Activated T-helper 1 cell treated with anti-CD3 and anti-CD28 coated beads, Interleukin-12 subunit alpha, Interleukin-12 subunit beta, Interleukin-2, Interleukin-4 antibody, amounts not matched to agents 30 ng/mL and 10 ng/mL and 1 ng/mL, durations not matched to agents 14 hours and 24 hours and 36 hours (primary cell): Measurements from ENCODE around the gene GTF2A1L. TPM values are rescaled to one million over a fixed set of nuclear protein-coding genes. Genes with fewer than 3 reads are reported as not detected.
"Not testable (repeated sequence)": the region's sequence is repeated elsewhere in the genome, so short reads cannot be mapped to it uniquely, and the experiment has no call there.

ENCODE experiments used
- DNase-seq: peaks from one replicate; pipeline ENCODE4 v3.0.0; 2021; ENCODE audit warnings: low spot score
- H3K27ac Mint-ChIP-seq: one replicate; pipeline ENCODE4 v1.8.0; 2021; ENCODE audit warnings: mild to moderate bottlenecking, mixed read lengths
- H3K27me3 Mint-ChIP-seq: one replicate; pipeline ENCODE4 v1.8.0; 2022; ENCODE audit warnings: mild to moderate bottlenecking, moderate library complexity, mixed read lengths; ENCODE audit not compliant: insufficient read depth
- H3K36me3 Mint-ChIP-seq: one replicate; pipeline ENCODE4 v1.8.0; 2021; ENCODE audit warnings: low read depth, mixed read lengths
- H3K4me1 Mint-ChIP-seq: one replicate; pipeline ENCODE4 v1.8.0; 2021; ENCODE audit warnings: low read depth, mixed read lengths
- H3K4me3 Mint-ChIP-seq: one replicate; pipeline ENCODE4 v1.8.0; 2021; ENCODE audit warnings: mild to moderate bottlenecking, moderate library complexity, mixed read lengths
- H3K9me3 Mint-ChIP-seq: one replicate; pipeline ENCODE4 v1.8.0; 2021; ENCODE audit warnings: mixed read lengths
- intact Hi-C: fragments of 100-400 bp; cut with micrococcal nuclease; formaldehyde crosslinking; loops from one replicate; pipeline ENCODE4 v1.15.1; 2024
- total RNA-seq: library from RNA; stranded (reverse); gene quantifications from 2 replicates; pipeline ENCODE4 v1.2.3, GENCODE V29; 2022

The GTF2A1L gene
- total RNA-seq, 1 donor from 2014 or later = not detected

DNA sequence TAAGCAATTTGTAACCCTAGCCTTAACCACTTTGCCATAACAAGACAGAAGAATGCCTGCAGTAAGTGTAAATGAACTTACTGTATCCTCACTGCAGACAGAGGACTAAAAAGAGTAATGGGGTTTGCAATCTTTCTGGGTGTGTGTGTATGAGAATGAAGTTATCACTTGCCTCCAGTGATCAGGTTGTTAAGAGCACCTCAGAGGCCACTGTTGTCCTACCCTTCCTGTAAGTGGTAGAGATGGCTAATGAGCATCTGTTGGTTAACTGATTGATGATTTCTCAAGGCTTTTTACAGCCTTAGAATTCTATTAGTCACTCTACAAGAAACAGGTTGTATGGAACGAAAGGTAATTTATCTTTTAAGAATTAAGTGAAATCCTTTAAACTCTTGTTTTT is 27.6 kb upstream of the GTF2A1L start:
- intact Hi-C loops = no loop called here
- no peaks in the 10 kb centered on the region for H3K9me3 Mint-ChIP-seq
- H3K4me3 Mint-ChIP-seq = no peak overlapping the region
- H3K36me3 Mint-ChIP-seq = no peaks in the 10 kb centered on the region
- H3K4me1 Mint-ChIP-seq = peaks cover 15% of the 10 kb centered on the region
- no peak for DNase-seq
- H3K27me3 Mint-ChIP-seq = peaks cover 5% of the 10 kb centered on the region
- H3K27ac Mint-ChIP-seq = no peak overlapping the region

- no peaks in the 10 kb centered on the region for H3K9me3 Mint-ChIP-seq
- DNase-seq = no peak
- intact Hi-C loops = no loop called here
- H3K4me1 Mint-ChIP-seq = peaks cover 7% of the 10 kb centered on the region
- H3K36me3 Mint-ChIP-seq = no peaks in the 10 kb centered on the region
- H3K27me3 Mint-ChIP-seq = peaks cover 5% of the 10 kb centered on the region
- no peak overlapping the region for H3K27ac Mint-ChIP-seq
- H3K4me3 Mint-ChIP-seq = no peak overlapping the region
Measured at GRCh38 chr2:48592067-48592466, 25.6 kb upstream of the GTF2A1L start.

DNA sequence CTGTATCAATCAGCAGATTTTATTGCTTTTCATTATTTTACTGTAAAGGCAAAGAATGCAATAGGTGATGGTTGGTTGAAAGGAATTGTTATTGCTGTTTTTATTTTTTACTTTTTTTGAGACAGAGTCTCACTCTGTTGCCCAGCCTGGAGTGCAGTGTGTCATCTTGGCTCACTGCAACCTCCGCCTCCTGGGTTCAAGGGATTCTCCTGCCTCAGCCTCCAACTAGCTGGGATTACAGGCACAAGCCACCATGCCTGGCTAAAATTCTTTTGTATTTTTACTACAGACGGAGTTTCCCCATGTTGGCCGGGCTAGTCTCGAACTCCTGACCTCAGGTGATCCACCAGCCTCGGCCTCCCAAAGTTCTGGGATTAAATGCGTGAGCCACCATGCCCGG is 20.9 kb upstream of the GTF2A1L start:
- intact Hi-C loops, DNase-seq, H3K36me3 Mint-ChIP-seq: not testable (repeated sequence)

GRCh38 chr2:48597492-48597891 is 20.2 kb upstream of the GTF2A1L start:
- Mint-ChIP-seq H3K4me3 (no peak overlapping the region), H3K4me1 (no peaks in the 10 kb centered on the region), H3K27me3 (peaks cover 10% of the 10 kb centered on the region), H3K36me3 (no peaks in the 10 kb centered on the region), H3K9me3 (no peaks in the 10 kb centered on the region), H3K27ac (no peak overlapping the region)
- intact Hi-C loops = no loop called here
- DNase-seq = no peak

More for the DNA sequence above, 20.9 kb upstream of the GTF2A1L start:
- not testable (repeated sequence) for H3K4me3 Mint-ChIP-seq, H3K27ac Mint-ChIP-seq, H3K4me1 Mint-ChIP-seq, H3K9me3 Mint-ChIP-seq
- peaks cover 10% of the 10 kb centered on the region for H3K27me3 Mint-ChIP-seq

DNA sequence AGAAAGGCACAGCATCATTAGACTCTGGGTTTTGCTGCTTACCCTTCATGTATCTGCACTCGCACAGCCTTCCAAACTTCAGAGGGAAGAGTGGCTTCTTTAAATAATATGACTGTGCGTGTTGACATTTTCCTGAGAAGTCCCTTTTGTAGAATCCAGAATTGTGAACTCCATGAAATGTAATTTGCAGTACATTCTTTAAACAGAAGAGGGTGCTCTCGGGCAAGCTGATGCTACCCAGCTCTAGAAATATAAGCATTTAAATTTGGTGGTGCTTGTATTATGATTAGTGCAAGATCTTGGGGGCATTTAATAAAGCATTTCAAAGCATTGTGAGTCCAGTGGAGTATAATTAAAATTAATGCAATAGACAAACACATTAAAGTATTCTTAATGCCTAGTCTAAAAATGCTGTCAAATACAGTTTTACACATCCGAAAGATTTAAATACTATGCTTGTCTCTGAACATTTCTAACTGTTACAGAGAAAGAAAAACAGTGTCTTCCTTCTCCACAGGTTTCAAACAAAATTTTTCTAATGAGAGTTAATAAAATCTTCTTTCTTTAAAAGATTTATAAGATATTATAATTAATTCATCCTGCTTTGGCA is 17.3 kb upstream of the GTF2A1L start:
- Mint-ChIP-seq H3K27me3 (peaks cover 12% of the 10 kb centered on the region), H3K36me3 (no peaks in the 10 kb centered on the region), H3K4me1 (no peaks in the 10 kb centered on the region), H3K9me3 (no peaks in the 10 kb centered on the region), H3K4me3 (no peak overlapping the region), H3K27ac (no peak overlapping the region)
- DNase-seq = no peak
- intact Hi-C loops = loop anchor here (5.0 to 10.0 kb wide), 2 partner anchors 1802 to 1894 kb away; no protein-coding TSS in a partner anchor

GRCh38 chr2:48600917-48601316 is 16.7 kb upstream of the GTF2A1L start:
- intact Hi-C loops = loop anchor here (5.0 to 10.0 kb wide), 2 partner anchors 1801 to 1894 kb away; no protein-coding TSS in a partner anchor
- Mint-ChIP-seq H3K27ac (no peak overlapping the region), H3K4me1 (no peaks in the 10 kb centered on the region), H3K4me3 (no peak overlapping the region), H3K36me3 (no peaks in the 10 kb centered on the region), H3K27me3 (peaks cover 12% of the 10 kb centered on the region), H3K9me3 (no peaks in the 10 kb centered on the region)
- no peak for DNase-seq

DNA sequence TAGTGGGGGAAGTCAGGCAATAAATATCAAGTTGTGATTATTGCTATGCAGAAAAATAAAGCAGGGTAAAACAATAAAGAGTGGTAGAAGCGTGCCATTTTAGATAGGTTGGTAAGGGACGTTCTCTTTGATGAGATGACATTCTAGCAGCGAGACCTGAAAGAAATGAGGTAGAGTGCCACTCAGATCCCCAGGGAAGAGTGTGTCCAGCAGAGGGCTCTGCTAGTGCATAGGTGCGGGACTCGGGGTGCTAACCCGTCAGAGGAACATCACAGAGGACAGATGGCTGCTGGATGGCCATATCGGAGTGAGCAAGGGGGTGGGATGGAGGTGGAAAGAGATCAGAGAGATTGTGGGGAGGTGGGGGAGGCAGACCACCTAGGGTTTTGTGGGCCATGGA is 16.3 kb upstream of the GTF2A1L start:
- H3K4me1 Mint-ChIP-seq = no peaks in the 10 kb centered on the region
- no peak overlapping the region for H3K27ac Mint-ChIP-seq
- no peak for DNase-seq
- H3K36me3 Mint-ChIP-seq = no peaks in the 10 kb centered on the region
- no peak overlapping the region for H3K4me3 Mint-ChIP-seq
- H3K9me3 Mint-ChIP-seq = no peaks in the 10 kb centered on the region
- H3K27me3 Mint-ChIP-seq = peaks cover 12% of the 10 kb centered on the region
- intact Hi-C loops = loop anchor here (5.0 to 10.0 kb wide), 2 partner anchors 1801 to 1893 kb away; no protein-coding TSS in a partner anchor

DNA sequence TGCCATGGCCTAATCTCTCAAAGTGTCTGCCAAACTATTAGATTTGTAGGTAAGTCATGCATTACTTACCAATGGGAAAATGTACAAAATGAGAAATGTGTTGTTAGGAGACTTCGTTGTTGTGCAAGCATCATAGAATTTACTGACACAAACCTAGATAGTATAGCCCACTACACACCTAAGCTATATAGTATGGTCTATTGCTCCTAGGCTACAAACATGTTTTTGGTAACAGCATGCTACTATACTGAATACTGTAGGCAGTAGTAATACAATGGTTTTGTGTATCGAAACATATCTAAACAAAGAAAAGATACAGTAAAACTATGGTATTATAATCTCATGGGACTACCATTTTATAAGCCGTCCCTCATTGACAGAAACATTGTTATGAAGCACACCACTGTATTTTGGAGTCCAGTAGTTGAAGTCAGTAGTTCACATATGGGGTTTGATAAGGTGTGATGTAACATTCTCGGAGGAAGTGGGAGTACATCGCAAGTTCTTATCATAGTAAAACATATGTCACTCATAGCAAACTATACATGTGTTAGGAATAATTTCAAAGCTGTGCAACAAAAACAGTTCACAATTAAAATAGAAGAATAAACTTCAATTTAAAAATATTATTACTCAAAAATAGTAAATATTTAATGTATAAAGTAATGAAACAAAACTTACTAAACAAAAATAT is 12.0 kb upstream of the GTF2A1L start:
- Mint-ChIP-seq H3K4me1 (no peaks in the 10 kb centered on the region), H3K27ac (no peak overlapping the region), H3K36me3 (no peaks in the 10 kb centered on the region), H3K27me3 (peaks cover 3% of the 10 kb centered on the region), H3K9me3 (no peaks in the 10 kb centered on the region), H3K4me3 (no peak overlapping the region)
- intact Hi-C loops = loop anchor here (10.0 kb wide), 1 partner anchor 1889 kb away; no protein-coding TSS in a partner anchor
- DNase-seq = no peak

- intact Hi-C loops = loop anchor here (10.0 kb wide), 1 partner anchor 1887 kb away; no protein-coding TSS in a partner anchor
- H3K4me3 Mint-ChIP-seq = no peak overlapping the region
- no peaks in the 10 kb centered on the region for H3K9me3 Mint-ChIP-seq
- H3K36me3 Mint-ChIP-seq = no peaks in the 10 kb centered on the region
- no peaks in the 10 kb centered on the region for H3K4me1 Mint-ChIP-seq
- peaks cover 6% of the 10 kb centered on the region for H3K27me3 Mint-ChIP-seq
- no peak for DNase-seq
- H3K27ac Mint-ChIP-seq = no peak overlapping the region
Measured at GRCh38 chr2:48607307-48608014, 10.2 kb upstream of the GTF2A1L start.

GRCh38 chr2:48613211-48613610 is 4.4 kb upstream of the GTF2A1L start:
- peaks cover 6% of the 10 kb centered on the region for H3K27me3 Mint-ChIP-seq
- no peaks in the 10 kb centered on the region for H3K9me3 Mint-ChIP-seq

DNA sequence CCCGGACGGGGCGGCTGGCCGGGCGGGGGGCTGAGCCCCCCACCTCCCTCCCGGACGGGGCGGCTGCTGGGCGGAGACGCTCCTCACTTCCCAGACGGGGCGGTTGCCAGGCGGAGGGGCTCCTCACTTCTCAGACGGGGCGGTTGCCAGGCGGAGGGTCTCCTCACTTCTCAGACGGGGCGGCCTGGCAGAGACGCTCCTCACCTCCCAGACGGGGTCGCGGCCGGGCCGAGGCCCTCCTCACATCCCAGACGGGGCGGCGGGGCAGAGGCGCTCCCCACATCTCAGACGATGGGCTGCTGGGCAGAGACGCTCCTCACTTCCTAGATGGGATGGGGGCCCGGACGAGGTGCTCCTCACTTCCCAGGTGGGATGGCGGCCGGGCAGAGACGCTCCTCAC is 3.1 kb upstream of the GTF2A1L start:
- intact Hi-C loops, H3K4me3 Mint-ChIP-seq, H3K27me3 Mint-ChIP-seq, H3K9me3 Mint-ChIP-seq, DNase-seq, H3K4me1 Mint-ChIP-seq, H3K27ac Mint-ChIP-seq, H3K36me3 Mint-ChIP-seq: not testable (repeated sequence)

More at GRCh38 chr2:48613211-48613610, 4.4 kb upstream of the GTF2A1L start:
- intact Hi-C loops = no loop called here
- DNase-seq = no peak
- H3K4me3 Mint-ChIP-seq = no peak overlapping the region
- no peaks in the 10 kb centered on the region for H3K36me3 Mint-ChIP-seq
- H3K27ac Mint-ChIP-seq = no peak overlapping the region
- H3K4me1 Mint-ChIP-seq = no peaks in the 10 kb centered on the region

DNA sequence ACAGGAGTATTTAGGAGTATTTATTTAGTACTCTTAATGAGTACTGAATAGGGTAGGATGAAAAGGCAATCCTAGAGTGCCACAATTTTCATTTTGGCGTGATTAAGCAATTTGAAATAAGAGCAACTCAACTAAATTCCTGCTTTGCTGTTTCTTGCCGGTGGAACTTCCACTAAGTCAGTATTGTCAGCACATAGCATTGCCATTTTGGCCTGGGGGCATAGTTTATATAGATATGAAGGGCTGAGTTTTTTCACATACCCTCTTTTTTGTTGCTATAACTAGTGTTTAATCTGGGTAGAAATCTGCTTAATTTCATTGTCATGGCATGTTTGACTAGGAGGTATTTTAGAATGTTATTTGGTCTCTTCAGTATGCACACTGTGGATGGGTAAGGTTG is 1.9 kb downstream of the GTF2A1L start:
- no peak for DNase-seq
- no peaks in the 10 kb centered on the region for H3K9me3 Mint-ChIP-seq
- intact Hi-C loops = no loop called here
- no peak overlapping the region for H3K4me3 Mint-ChIP-seq
- no peaks in the 10 kb centered on the region for H3K4me1 Mint-ChIP-seq
- H3K27ac Mint-ChIP-seq = no peak overlapping the region
- no peaks in the 10 kb centered on the region for H3K36me3 Mint-ChIP-seq
- no peaks in the 10 kb centered on the region for H3K27me3 Mint-ChIP-seq

GRCh38 chr2:48620604-48621003 is 2.9 kb downstream of the GTF2A1L start:
- H3K9me3 Mint-ChIP-seq = no peaks in the 10 kb centered on the region
- no peak for DNase-seq
- intact Hi-C loops = no loop called here
- H3K27ac Mint-ChIP-seq = no peak overlapping the region
- no peak overlapping the region for H3K4me3 Mint-ChIP-seq
- no peaks in the 10 kb centered on the region for H3K36me3 Mint-ChIP-seq
- H3K4me1 Mint-ChIP-seq = no peaks in the 10 kb centered on the region
- H3K27me3 Mint-ChIP-seq = no peaks in the 10 kb centered on the region
